ENCODE results near the gene PRRC2A. TPM values are rescaled to one million over a fixed set of nuclear protein-coding genes. Genes with fewer than 3 reads are reported as not detected.
A peak's percentile ranks its signal among the peaks of the same experiment; 100 is the strongest.

PRRC2A gene
- total RNA-seq, 1 experiment from 2014 or later, result 509 TPM

GRCh38 chr6:31664790-31665500, 44.4 kb downstream of the PRRC2A start, which contains the start of gene GPANK1:
Gene GPANK1, minus strand, starts transcription at chr6:31664997. Its CDS starts 519 bp downstream, at chr6:31664478.
- Mint-ChIP-seq H3K27ac (ENCODE audit: unreplicated experiment) (peak within 1 kb of the TSS; percentile 91), H3K27me3 (ENCODE audit: unreplicated experiment) (no peaks in the 10 kb centered on the region), H3K36me3 (ENCODE audit: insufficient read depth, unreplicated experiment) (peaks cover 94% of the 10 kb centered on the region), H3K4me1 (ENCODE audit: low read depth, unreplicated experiment) (peaks cover 49% of the 10 kb centered on the region), H3K4me3 (ENCODE audit: low read depth, unreplicated experiment) (peak within 1 kb of the TSS; percentile 92), H3K9me3 (ENCODE audit: low read depth, unreplicated experiment) (no peaks in the 10 kb centered on the region)
- DNase-seq, result peak; percentile 90
- CTCF ChIA-PET, result interaction anchor here (0.6 to 2.5 kb wide), 6 partner anchors 9 to 701 kb away, joined by 3 to 23 read pairs (median 4); partner anchors contain the start of genes BAG6 and MSH5
- peak; percentile 2 for TF ChIP-seq CTCF (IDR thresholded peaks at IDR 0.05; ENCODE audit: unreplicated experiment)
- intact Hi-C loops (cut with micrococcal nuclease; ENCODE audit: unreplicated experiment), result loop anchor here (1.0 kb wide), 1 partner anchor 280 kb away; no protein-coding TSS in a partner anchor
- BruUV-seq (replicated peaks), result no TSS peak

- Mint-ChIP-seq H3K9me3 (ENCODE audit: low read depth, unreplicated experiment) (no peaks in the 10 kb centered on the region), H3K27ac (ENCODE audit: unreplicated experiment) (peak within 1 kb of the TSS; percentile 91), H3K4me1 (ENCODE audit: low read depth, unreplicated experiment) (peaks cover 49% of the 10 kb centered on the region), H3K36me3 (ENCODE audit: insufficient read depth, unreplicated experiment) (peaks cover 94% of the 10 kb centered on the region), H3K27me3 (ENCODE audit: unreplicated experiment) (no peaks in the 10 kb centered on the region), H3K4me3 (ENCODE audit: low read depth, unreplicated experiment) (peak within 1 kb of the TSS; percentile 92)
- BruUV-seq (replicated peaks), result no TSS peak
- no peak for TF ChIP-seq CTCF (IDR thresholded peaks at IDR 0.05; ENCODE audit: unreplicated experiment)
- peak; percentile 100 for DNase-seq
- intact Hi-C loops (cut with micrococcal nuclease; ENCODE audit: unreplicated experiment), result loop anchor here (1.0 kb wide), 1 partner anchor 280 kb away; no protein-coding TSS in a partner anchor
- CTCF ChIA-PET, result interaction anchor here (0.6 to 2.5 kb wide), 6 partner anchors 13 to 702 kb away, joined by 3 to 23 read pairs (median 5); partner anchors contain the start of genes BAG6 and MSH5
Observed at GRCh38 chr6:31665501-31666336, 45.2 kb downstream of the PRRC2A start, which contains the start of gene CSNK2B. Gene CSNK2B, plus strand, starts transcription at chr6:31666080. Its CDS starts 752 bp downstream, at chr6:31666832.

GRCh38 chr6:31666337-31666965, 45.9 kb downstream of the PRRC2A start:
- CTCF ChIA-PET, result interaction anchor here (0.6 to 2.5 kb wide), 2 partner anchors 14 to 1786 kb away, joined by 4 to 23 read pairs; partner anchors contain the start of gene BAG6
- intact Hi-C loops (cut with micrococcal nuclease; ENCODE audit: unreplicated experiment), result no loop called here

More at GRCh38 chr6:31666337-31666965, 45.9 kb downstream of the PRRC2A start:
- H3K27me3 Mint-ChIP-seq (ENCODE audit: unreplicated experiment), result no peaks in the 10 kb centered on the region
- TF ChIP-seq CTCF (IDR thresholded peaks at IDR 0.05; ENCODE audit: unreplicated experiment), result no peak
- H3K9me3 Mint-ChIP-seq (ENCODE audit: low read depth, unreplicated experiment), result no peaks in the 10 kb centered on the region
- peak overlapping the region; percentile 92 for H3K4me3 Mint-ChIP-seq (ENCODE audit: low read depth, unreplicated experiment)
- peak overlapping the region; percentile 91 for H3K27ac Mint-ChIP-seq (ENCODE audit: unreplicated experiment)
- peaks cover 49% of the 10 kb centered on the region for H3K4me1 Mint-ChIP-seq (ENCODE audit: low read depth, unreplicated experiment)
- DNase-seq, result no peak
- peaks cover 94% of the 10 kb centered on the region for H3K36me3 Mint-ChIP-seq (ENCODE audit: insufficient read depth, unreplicated experiment)
- BruUV-seq (replicated peaks), result no TSS peak

Data from Calu3 (cell line).